ENCODE data around the gene MAPKBP1. TPM values are rescaled to one million over a fixed set of nuclear protein-coding genes. Genes with fewer than 3 reads are reported as not detected.

MAPKBP1 gene
- polyA plus RNA-seq, 1 donor from 2014 or later, result 30.3 TPM

GRCh38 chr15:41799488-41799805 is 25.2 kb downstream of the MAPKBP1 start:
- Histone ChIP-seq H3F3A (ENCODE audit: insufficient read depth, low read length, poor library complexity, severe bottlenecking) (no peaks in the 10 kb centered on the region), H3K4me3 (ENCODE audit: low read length) (no peak overlapping the region), H3K9ac (ENCODE audit: low read length) (no peak overlapping the region), H3K4me2 (ENCODE audit: low read length) (no peak overlapping the region), H3K27ac (ENCODE audit: low read length) (no peak overlapping the region), H3K9me3 (ENCODE audit: low read length) (no peaks in the 10 kb centered on the region), H3K36me3 (ENCODE audit: insufficient read depth, low read length) (no peaks in the 10 kb centered on the region), H3K9me2 (ENCODE audit: insufficient read depth, low read length) (no peaks in the 10 kb centered on the region), H2AFZ (ENCODE audit: low read depth, low read length) (no peak overlapping the region), H4K20me1 (ENCODE audit: insufficient read depth) (no peaks in the 10 kb centered on the region), H3K79me2 (replicated peaks; ENCODE audit: insufficient read depth, low read length) (no peaks in the 10 kb centered on the region), H3K27me3 (ENCODE audit: insufficient read depth, low read depth, low read length) (no peaks in the 10 kb centered on the region)
- TF ChIP-seq EP300 (conservative IDR thresholded peaks at IDR 0.05; ENCODE audit: poor library complexity, severe bottlenecking) (no peak), CTCF (IDR thresholded peaks at IDR 0.05; ENCODE audit: poor library complexity, severe bottlenecking) (no peak), REST (IDR thresholded peaks at IDR 0.05; ENCODE audit: borderline replicate concordance) (no peak), POLR2AphosphoS5 (IDR thresholded peaks at IDR 0.05) (no peak), SMC3 (conservative IDR thresholded peaks at IDR 0.05; ENCODE audit: poor library complexity) (no peak), TAF1 (IDR thresholded peaks at IDR 0.05; ENCODE audit: low read depth) (no peak)

- H3K9me3 ChIP-seq (ENCODE audit: low read length), result no peaks in the 10 kb centered on the region
- no peak overlapping the region for H3K4me3 ChIP-seq (ENCODE audit: low read length)
- no peaks in the 10 kb centered on the region for H3K27me3 ChIP-seq (ENCODE audit: insufficient read depth, low read depth, low read length)
- no peak overlapping the region for H3K27ac ChIP-seq (ENCODE audit: low read length)
- H3K9ac ChIP-seq (ENCODE audit: low read length), result no peak overlapping the region
- no peaks in the 10 kb centered on the region for H3K9me2 ChIP-seq (ENCODE audit: insufficient read depth, low read length)
- no peaks in the 10 kb centered on the region for H3K79me2 ChIP-seq (replicated peaks; ENCODE audit: insufficient read depth, low read length)
- TF ChIP-seq SMC3 (conservative IDR thresholded peaks at IDR 0.05; ENCODE audit: poor library complexity), result no peak
- TF ChIP-seq REST (IDR thresholded peaks at IDR 0.05; ENCODE audit: borderline replicate concordance), result no peak
- no peak for TF ChIP-seq CTCF (IDR thresholded peaks at IDR 0.05; ENCODE audit: poor library complexity, severe bottlenecking)
- no peak for TF ChIP-seq EZH2 (IDR thresholded peaks at IDR 0.05; ENCODE audit: borderline replicate concordance, insufficient read depth, low read length, poor library complexity, severe bottlenecking)
- TF ChIP-seq RAD21 (conservative IDR thresholded peaks at IDR 0.05), result no peak
- TF ChIP-seq TAF1 (IDR thresholded peaks at IDR 0.05; ENCODE audit: low read depth), result no peak
- TF ChIP-seq POLR2AphosphoS5 (IDR thresholded peaks at IDR 0.05), result no peak
- no peak for TF ChIP-seq MXI1 (conservative IDR thresholded peaks at IDR 0.05; ENCODE audit: poor library complexity, severe bottlenecking)
- no peaks in the 10 kb centered on the region for H3K36me3 ChIP-seq (ENCODE audit: insufficient read depth, low read length)
- no peaks in the 10 kb centered on the region for H4K20me1 ChIP-seq (ENCODE audit: insufficient read depth)
- H3F3A ChIP-seq (ENCODE audit: insufficient read depth, low read length, poor library complexity, severe bottlenecking), result no peaks in the 10 kb centered on the region
- no peak overlapping the region for H3K4me2 ChIP-seq (ENCODE audit: low read length)
- no peak overlapping the region for H2AFZ ChIP-seq (ENCODE audit: low read depth, low read length)
Observed at GRCh38 chr15:41801185-41801584, 26.9 kb downstream of the MAPKBP1 start.

Measured in neural cell (in vitro differentiated cells).